ENCODE data around the gene EDC4.

EDC4 gene

GRCh38 chr16:67885545-67885944 lies 12.7 kb downstream of the EDC4 start:
- no peak overlapping the region for H3K18ac ChIP-seq (ENCODE audit: low read length)
- peaks cover 2% of the 10 kb centered on the region for H3K79me1 ChIP-seq (ENCODE audit: low read depth, low read length)
- no peak overlapping the region for H4K8ac ChIP-seq (ENCODE audit: low read depth, low read length)
- H2BK5ac ChIP-seq (ENCODE audit: low read length), result no peak overlapping the region
- H3K36me3 ChIP-seq (replicated peaks in 1 of 2; ENCODE audit: control insufficient read depth in 2 of 2, insufficient read depth in 2 of 2, low read length in 2 of 2), result peaks cover 33 to 45% of the 10 kb centered on the region in 2 donors
- no peaks in the 10 kb centered on the region for H3K27me3 ChIP-seq (ENCODE audit: control insufficient read depth in 3 of 3, insufficient read depth in 3 of 3, low read depth in 1 of 3, low read length in 3 of 3)
- H2BK15ac ChIP-seq (ENCODE audit: low read length), result no peak overlapping the region
- H3K4me1 ChIP-seq (ENCODE audit: control insufficient read depth in 2 of 2, insufficient read depth in 1 of 2, low read depth in 1 of 2, low read length in 2 of 2), result peaks cover 0 to 3% of the 10 kb centered on the region in 2 donors
- H3K4ac ChIP-seq (ENCODE audit: low read length), result no peak overlapping the region
- no peak for DNase-seq (ENCODE audit: low spot score)
- no peak overlapping the region for H4K91ac ChIP-seq (ENCODE audit: low read depth, low read length, poor library complexity)
- no peak overlapping the region for H2AFZ ChIP-seq (ENCODE audit: low read length)
- no peak overlapping the region for H3K27ac ChIP-seq (replicated peaks; ENCODE audit: low read length)
- H3K9ac ChIP-seq (ENCODE audit: low read depth, low read length, poor library complexity), result peak overlapping the region; percentile 4
- peak overlapping the region; percentile 14 for H2AK5ac ChIP-seq (ENCODE audit: low read depth, low read length)
- H3K14ac ChIP-seq (ENCODE audit: low read length), result no peak overlapping the region
- WGBS, 2 donors (ENCODE audit: extremely low coverage in 2 of 2, insufficient read length in 2 of 2, insufficient replicate concordance in 1 of 2), result no CpG with 5 or more reads among the region's 12 CpGs
- peaks cover 0 to 1% of the 10 kb centered on the region in 2 donors for H3K9me3 ChIP-seq (replicated peaks in 1 of 2; ENCODE audit: control insufficient read depth in 2 of 2, insufficient read depth in 1 of 2, low read depth in 1 of 2, low read length in 2 of 2)
- H3K4me3 ChIP-seq (ENCODE audit: low read length in 2 of 2), result no peak overlapping the region
- no peak overlapping the region for H2BK12ac ChIP-seq (ENCODE audit: low read length)
- H2BK120ac ChIP-seq (ENCODE audit: low read depth, low read length), result no peak overlapping the region
- H3K23ac ChIP-seq (ENCODE audit: low read depth, low read length, poor library complexity), result no peak overlapping the region
- H3K4me2 ChIP-seq (ENCODE audit: insufficient read depth, low read length, poor library complexity, severe bottlenecking), result no peak overlapping the region

- H3K27me3 ChIP-seq (ENCODE audit: control insufficient read depth in 3 of 3, insufficient read depth in 3 of 3, low read depth in 1 of 3, low read length in 3 of 3), result no peaks in the 10 kb centered on the region
- no peak overlapping the region for H2BK120ac ChIP-seq (ENCODE audit: low read depth, low read length)
- no peak overlapping the region for H3K4ac ChIP-seq (ENCODE audit: low read length)
- H2BK12ac ChIP-seq (ENCODE audit: low read length), result no peak overlapping the region
- H3K14ac ChIP-seq (ENCODE audit: low read length), result no peak overlapping the region
- no peak overlapping the region for H2AFZ ChIP-seq (ENCODE audit: low read length)
- peaks cover 28 to 41% of the 10 kb centered on the region in 2 donors for H3K36me3 ChIP-seq (replicated peaks in 1 of 2; ENCODE audit: control insufficient read depth in 2 of 2, insufficient read depth in 2 of 2, low read length in 2 of 2)
- no peak for DNase-seq (ENCODE audit: low spot score)
- no peak overlapping the region for H4K8ac ChIP-seq (ENCODE audit: low read depth, low read length)
- peak overlapping the region; percentile 4 for H3K9ac ChIP-seq (ENCODE audit: low read depth, low read length, poor library complexity)
- H2BK5ac ChIP-seq (ENCODE audit: low read length), result peak overlapping the region; percentile 29
- H3K18ac ChIP-seq (ENCODE audit: low read length), result no peak overlapping the region
- peaks cover 0 to 3% of the 10 kb centered on the region in 2 donors for H3K4me1 ChIP-seq (ENCODE audit: control insufficient read depth in 2 of 2, insufficient read depth in 1 of 2, low read depth in 1 of 2, low read length in 2 of 2)
- H3K9me3 ChIP-seq (replicated peaks in 1 of 2; ENCODE audit: control insufficient read depth in 2 of 2, insufficient read depth in 1 of 2, low read depth in 1 of 2, low read length in 2 of 2), result peaks cover 0 to 1% of the 10 kb centered on the region in 2 donors
- no peak overlapping the region for H2BK15ac ChIP-seq (ENCODE audit: low read length)
- WGBS, 2 donors (ENCODE audit: extremely low coverage in 2 of 2, insufficient read length in 2 of 2, insufficient replicate concordance in 1 of 2), result no CpG with 5 or more reads among the region's 19 CpGs
- H3K79me1 ChIP-seq (ENCODE audit: low read depth, low read length), result peaks cover 2% of the 10 kb centered on the region
- no peak overlapping the region for H3K23ac ChIP-seq (ENCODE audit: low read depth, low read length, poor library complexity)
- H3K4me2 ChIP-seq (ENCODE audit: insufficient read depth, low read length, poor library complexity, severe bottlenecking), result no peak overlapping the region
- H3K4me3 ChIP-seq (ENCODE audit: low read length in 2 of 2), result no peak overlapping the region
- no peak overlapping the region for H3K27ac ChIP-seq (replicated peaks; ENCODE audit: low read length)
- no peak overlapping the region for H4K91ac ChIP-seq (ENCODE audit: low read depth, low read length, poor library complexity)
- H2AK5ac ChIP-seq (ENCODE audit: low read depth, low read length), result peak overlapping the region; percentile 14
These were observed 13.1 kb downstream of the EDC4 start for GRCh38 chr16:67885976-67886375.

- no peak overlapping the region for H4K8ac ChIP-seq (ENCODE audit: low read depth, low read length)
- H3K27me3 ChIP-seq (ENCODE audit: control insufficient read depth in 3 of 3, insufficient read depth in 3 of 3, low read depth in 1 of 3, low read length in 3 of 3), result no peaks in the 10 kb centered on the region
- H3K4ac ChIP-seq (ENCODE audit: low read length), result no peak overlapping the region
- no peak overlapping the region for H2AFZ ChIP-seq (ENCODE audit: low read length)
- WGBS, 2 donors (ENCODE audit: extremely low coverage in 2 of 2, insufficient read length in 2 of 2, insufficient replicate concordance in 1 of 2), result no CpG with 5 or more reads among the region's 5 CpGs
- H3K9me3 ChIP-seq (replicated peaks in 1 of 2; ENCODE audit: control insufficient read depth in 2 of 2, insufficient read depth in 1 of 2, low read depth in 1 of 2, low read length in 2 of 2), result peaks cover 0 to 1% of the 10 kb centered on the region in 2 donors
- no peak overlapping the region for H3K27ac ChIP-seq (replicated peaks; ENCODE audit: low read length)
- no peak overlapping the region for H2BK15ac ChIP-seq (ENCODE audit: low read length)
- peaks cover 24 to 37% of the 10 kb centered on the region in 2 donors for H3K36me3 ChIP-seq (replicated peaks in 1 of 2; ENCODE audit: control insufficient read depth in 2 of 2, insufficient read depth in 2 of 2, low read length in 2 of 2)
- no peak overlapping the region for H2BK120ac ChIP-seq (ENCODE audit: low read depth, low read length)
- peaks cover 0 to 3% of the 10 kb centered on the region in 2 donors for H3K4me1 ChIP-seq (ENCODE audit: control insufficient read depth in 2 of 2, insufficient read depth in 1 of 2, low read depth in 1 of 2, low read length in 2 of 2)
- H4K91ac ChIP-seq (ENCODE audit: low read depth, low read length, poor library complexity), result no peak overlapping the region
- no peak overlapping the region for H3K18ac ChIP-seq (ENCODE audit: low read length)
- H2AK5ac ChIP-seq (ENCODE audit: low read depth, low read length), result no peak overlapping the region
- H3K23ac ChIP-seq (ENCODE audit: low read depth, low read length, poor library complexity), result no peak overlapping the region
- no peak overlapping the region for H3K4me2 ChIP-seq (ENCODE audit: insufficient read depth, low read length, poor library complexity, severe bottlenecking)
- peak overlapping the region; percentile 29 for H2BK5ac ChIP-seq (ENCODE audit: low read length)
- peaks cover 2% of the 10 kb centered on the region for H3K79me1 ChIP-seq (ENCODE audit: low read depth, low read length)
- no peak overlapping the region for H2BK12ac ChIP-seq (ENCODE audit: low read length)
- no peak overlapping the region for H3K9ac ChIP-seq (ENCODE audit: low read depth, low read length, poor library complexity)
- no peak overlapping the region for H3K4me3 ChIP-seq (ENCODE audit: low read length in 2 of 2)
- no peak for DNase-seq (ENCODE audit: low spot score)
- no peak overlapping the region for H3K14ac ChIP-seq (ENCODE audit: low read length)
These were observed 13.5 kb downstream of the EDC4 start for GRCh38 chr16:67886387-67886786.

- Histone ChIP-seq H3K23ac (ENCODE audit: low read depth, low read length, poor library complexity) (no peak overlapping the region), H2BK120ac (ENCODE audit: low read depth, low read length) (no peak overlapping the region), H2BK12ac (ENCODE audit: low read length) (no peak overlapping the region), H2AK5ac (ENCODE audit: low read depth, low read length) (no peak overlapping the region), H3K36me3 (replicated peaks in 1 of 2; ENCODE audit: control insufficient read depth in 2 of 2, insufficient read depth in 2 of 2, low read length in 2 of 2) (peaks cover 7 to 17% of the 10 kb centered on the region in 2 donors), H3K79me1 (ENCODE audit: low read depth, low read length) (peaks cover 2% of the 10 kb centered on the region), H3K9ac (ENCODE audit: low read depth, low read length, poor library complexity) (no peak overlapping the region), H3K14ac (ENCODE audit: low read length) (no peak overlapping the region), H3K4me1 (ENCODE audit: control insufficient read depth in 2 of 2, insufficient read depth in 1 of 2, low read depth in 1 of 2, low read length in 2 of 2) (peaks cover 0 to 3% of the 10 kb centered on the region in 2 donors), H3K4me3 (ENCODE audit: low read length in 2 of 2) (no peak overlapping the region), H3K9me3 (replicated peaks in 1 of 2; ENCODE audit: control insufficient read depth in 2 of 2, insufficient read depth in 1 of 2, low read depth in 1 of 2, low read length in 2 of 2) (no peaks in the 10 kb centered on the region), H2BK15ac (ENCODE audit: low read length) (no peak overlapping the region), H3K27me3 (ENCODE audit: control insufficient read depth in 3 of 3, insufficient read depth in 3 of 3, low read depth in 1 of 3, low read length in 3 of 3) (no peaks in the 10 kb centered on the region), H4K8ac (ENCODE audit: low read depth, low read length) (no peak overlapping the region), H2BK5ac (ENCODE audit: low read length) (no peak overlapping the region), H3K18ac (ENCODE audit: low read length) (no peak overlapping the region), H2AFZ (ENCODE audit: low read length) (no peak overlapping the region), H4K91ac (ENCODE audit: low read depth, low read length, poor library complexity) (no peak overlapping the region), H3K4ac (ENCODE audit: low read length) (no peak overlapping the region), H3K4me2 (ENCODE audit: insufficient read depth, low read length, poor library complexity, severe bottlenecking) (no peak overlapping the region), H3K27ac (replicated peaks; ENCODE audit: low read length) (no peak overlapping the region)
- WGBS, 2 donors (ENCODE audit: extremely low coverage in 2 of 2, insufficient read length in 2 of 2, insufficient replicate concordance in 1 of 2), result no CpG with 5 or more reads among the region's 3 CpGs
- no peak for DNase-seq (ENCODE audit: low spot score)
These were observed 15.5 kb downstream of the EDC4 start for GRCh38 chr16:67888331-67888730.
